SK-N-MC (cell line): Measurements from ENCODE around the gene SMTN.

Experiments
- EZH2 ChIP-seq: fragments of 200-600 bp; sonication (generic); IDR thresholded peaks from one replicate; pipeline ENCODE4 v1.6.1; 2017; ENCODE audit warnings: antibody characterized with exemption
- FOXP2 ChIP-seq: optimal IDR thresholded peaks from 2 replicates; pipeline ENCODE3; 2011; ENCODE audit warnings: mild to moderate bottlenecking, moderate library complexity; ENCODE audit not compliant: insufficient read depth; ENCODE audit errors: extremely low read length, control extremely low read depth
- POLR2AphosphoS5 ChIP-seq: IDR thresholded peaks from 2 replicates; pipeline ENCODE4 v1.6.1; 2012; ENCODE audit warnings: mild to moderate bottlenecking, low read depth, low read length, borderline replicate concordance

- TF ChIP-seq EZH2 (no peak), POLR2AphosphoS5 (no peak), FOXP2 (no peak)
These were observed 13.6 kb downstream of the SMTN start for GRCh38 chr22:31094741-31095140.
